Hematopoietic multipotent progenitor cell treated with erythropoietin and hydrocortisone succinate and interleukin-3 and kit ligand, for 6 days (in vitro differentiated cells): ENCODE measurements around the gene FAM163B.
"Not testable (repeated sequence)": the region's sequence is repeated elsewhere in the genome, so short reads cannot be mapped to it uniquely, and the experiment has no call there.

Experiments used
- DNase-seq: peaks from one replicate; pipeline ENCODE4 v3.0.0-alpha.2; 2015

FAM163B gene

GRCh38 chr9:133564451-133565116 is 44.6 kb downstream of the FAM163B start:
- DNase-seq = no peak

- not testable (repeated sequence) for DNase-seq
Measured at GRCh38 chr9:133563814-133564213, 45.4 kb downstream of the FAM163B start.

DNA sequence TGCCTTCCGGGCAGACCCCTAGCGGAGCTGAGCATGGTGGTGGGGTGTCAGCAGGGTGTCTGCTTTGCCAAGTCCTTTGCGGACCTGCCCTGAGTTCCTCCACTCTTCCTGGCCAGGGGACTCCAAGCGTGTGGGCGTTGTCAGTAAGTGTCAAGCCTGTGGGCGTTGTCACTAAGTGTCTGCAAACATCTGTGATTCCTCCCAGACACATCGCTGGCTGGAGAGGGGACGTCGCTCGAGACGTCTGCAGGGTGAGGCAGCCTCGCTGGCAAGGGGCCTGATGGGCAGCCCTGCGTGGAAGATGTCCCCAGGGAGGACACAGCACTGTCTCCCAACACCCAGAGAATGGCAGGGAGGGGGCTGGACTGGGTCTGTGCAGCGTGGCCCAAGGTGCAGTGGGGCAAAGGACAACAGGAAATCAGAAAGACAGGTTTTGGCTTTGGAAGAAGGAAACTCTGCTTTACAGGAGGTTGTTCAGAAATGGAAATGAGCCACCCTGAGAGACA is 45.8 kb downstream of the FAM163B start:
- peak; percentile 55 for DNase-seq

GRCh38 chr9:133562611-133563290 is 46.4 kb downstream of the FAM163B start:
- no peak for DNase-seq

GRCh38 chr9:133561976-133562554 is 47.1 kb downstream of the FAM163B start:
- DNase-seq = no peak

GRCh38 chr9:133560944-133561343 is 48.2 kb downstream of the FAM163B start:
- no peak for DNase-seq

DNA sequence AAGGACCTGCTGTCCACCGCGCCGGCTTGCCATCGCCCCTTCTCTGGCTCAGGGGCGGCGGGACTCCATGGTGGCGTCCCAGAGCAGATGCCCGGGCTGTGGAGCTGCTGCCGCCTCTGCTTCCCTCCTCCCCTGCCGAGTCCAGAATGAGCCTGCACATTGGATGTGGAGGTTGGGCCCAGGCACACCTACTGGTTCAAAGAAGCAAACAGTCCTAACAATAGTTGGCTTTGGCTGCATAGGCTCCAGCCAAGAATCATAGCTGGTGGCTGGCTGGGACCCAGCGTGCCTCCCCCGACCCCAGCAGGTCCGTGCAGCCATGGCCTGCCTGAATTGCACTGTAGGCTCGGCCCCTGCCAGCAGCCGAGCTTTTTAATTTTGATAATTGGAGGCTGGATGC is 48.9 kb downstream of the FAM163B start:
- DNase-seq = no peak

DNA sequence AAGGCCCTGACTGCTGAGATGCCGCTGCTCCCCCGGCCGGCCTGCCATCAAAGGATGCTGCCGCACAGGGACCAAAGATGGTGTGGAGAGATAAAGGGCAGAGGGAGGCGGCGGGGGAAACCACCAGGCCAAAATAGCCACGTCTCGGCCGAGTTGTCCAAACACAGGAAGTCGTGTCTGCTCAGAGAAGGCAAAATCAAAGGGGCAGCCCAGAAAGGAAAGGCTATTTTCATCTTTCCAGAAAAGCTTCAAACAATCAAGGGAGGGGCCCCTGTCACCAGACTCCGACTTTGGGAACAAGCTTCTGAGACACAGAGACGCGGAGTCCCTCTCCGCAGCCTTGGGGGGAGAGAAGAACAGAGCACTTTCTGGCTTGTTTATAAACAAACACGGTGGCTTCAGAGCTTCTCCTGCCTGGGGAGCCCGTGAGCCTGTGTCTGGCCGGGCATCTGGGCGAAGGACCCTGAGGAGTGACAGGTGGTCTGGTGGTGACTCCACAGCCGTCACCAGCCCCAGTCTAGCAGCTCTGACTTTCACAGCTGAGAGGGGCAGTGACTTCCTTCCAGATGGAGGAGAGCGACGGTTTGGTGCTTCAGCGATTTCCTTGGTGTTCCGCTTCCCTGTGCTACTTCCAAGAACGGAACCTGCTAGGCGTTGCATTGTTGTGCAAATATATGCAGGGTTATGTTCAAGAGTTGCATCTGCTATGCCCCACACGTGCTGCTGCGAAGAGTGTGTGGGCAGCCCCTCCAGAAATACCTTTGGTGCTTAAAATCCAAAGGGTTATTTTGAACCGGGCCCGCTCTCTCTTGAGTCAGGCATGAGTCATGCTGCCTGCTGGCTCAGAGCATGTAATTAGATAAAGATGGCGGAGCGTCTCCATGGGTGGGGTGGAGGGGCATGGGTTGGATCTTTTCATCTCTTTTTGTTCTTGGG is 50.7 kb downstream of the FAM163B start:
- peak; percentile 56 for DNase-seq

DNA sequence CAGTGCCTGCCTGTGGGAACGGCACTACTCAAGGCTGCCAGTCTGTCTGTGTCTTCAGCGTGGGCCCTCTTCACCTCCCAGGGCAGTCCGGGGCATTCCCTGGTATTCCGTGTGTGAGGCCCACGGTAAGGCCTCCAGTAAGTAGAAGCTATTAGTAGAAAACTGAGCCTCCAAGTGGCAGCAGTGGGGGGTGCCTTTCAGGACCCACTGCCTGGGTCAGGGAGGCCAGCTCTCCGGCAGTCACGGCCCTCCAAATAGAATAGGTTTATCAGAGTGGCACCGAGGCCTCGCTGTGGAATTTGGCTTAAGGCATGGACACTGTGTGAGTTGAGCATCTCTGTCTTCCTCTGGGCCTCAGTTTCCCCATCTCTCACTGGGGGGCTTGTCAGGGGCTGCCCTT is 51.6 kb downstream of the FAM163B start:
- no peak for DNase-seq

DNA sequence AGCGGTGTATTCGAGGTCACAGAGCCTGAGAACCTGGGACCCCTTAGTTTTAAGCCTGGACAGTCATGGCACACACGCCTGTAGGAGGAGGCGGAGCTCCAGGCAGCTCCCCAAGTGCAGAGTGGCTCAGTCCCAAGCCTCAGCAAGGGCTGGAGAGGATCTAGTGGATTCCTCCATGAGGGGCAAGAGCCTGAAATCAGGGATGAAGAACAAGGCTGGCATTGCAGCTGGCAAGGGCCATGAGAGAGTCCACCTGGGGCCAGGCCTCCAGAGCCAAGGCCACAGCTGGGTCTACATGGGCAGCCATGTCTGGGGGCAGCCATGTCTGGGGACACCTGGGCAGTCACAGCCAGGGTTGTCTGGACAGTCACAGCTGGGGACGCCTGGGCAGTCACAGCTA is 52.8 kb downstream of the FAM163B start:
- no peak for DNase-seq

DNA sequence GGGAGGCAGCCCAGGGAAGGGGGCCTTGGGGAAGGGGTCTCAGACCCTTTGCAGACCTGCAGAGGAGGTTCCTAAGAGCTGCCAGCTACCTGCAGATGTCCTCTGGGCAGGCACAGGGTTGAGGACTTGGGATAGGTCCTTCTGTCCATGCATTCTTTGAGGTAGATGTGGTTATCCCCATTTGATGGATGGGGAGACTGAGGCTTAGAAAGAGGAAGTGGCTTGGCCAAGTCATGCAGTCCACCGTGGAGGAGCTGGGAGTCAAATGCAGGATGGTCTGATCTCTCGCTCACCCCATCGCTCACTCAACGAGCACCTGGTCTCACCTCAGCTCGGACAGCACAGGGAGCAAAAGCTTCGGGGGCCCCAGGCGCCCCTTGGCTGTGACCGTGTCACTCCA is 54.5 kb downstream of the FAM163B start:
- DNase-seq = no peak

- no peak for DNase-seq
Measured at GRCh38 chr9:133553973-133554713, 55.0 kb downstream of the FAM163B start.

DNA sequence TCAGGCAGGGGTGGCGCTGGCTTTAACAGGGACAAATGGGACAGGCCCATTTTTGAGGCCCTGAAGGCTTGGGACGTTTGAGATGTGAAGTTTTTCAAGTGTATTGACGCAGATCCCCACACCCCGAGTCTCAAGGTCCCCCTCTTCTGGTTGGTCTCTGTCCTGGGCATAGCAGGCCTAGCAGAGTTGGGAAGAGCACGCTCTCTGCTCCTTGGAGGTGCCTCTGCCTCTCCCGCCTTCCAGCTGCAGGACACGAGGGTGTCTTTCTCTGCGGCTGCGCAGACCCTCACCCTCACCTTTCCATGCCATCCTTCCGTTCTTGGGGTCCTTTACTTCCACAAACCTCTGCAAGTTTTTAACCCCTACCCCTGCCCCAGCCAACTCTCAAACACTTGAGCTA is 56.1 kb downstream of the FAM163B start:
- no peak for DNase-seq

- DNase-seq = no peak
Measured at GRCh38 chr9:133552236-133552635, 57.0 kb downstream of the FAM163B start.

DNA sequence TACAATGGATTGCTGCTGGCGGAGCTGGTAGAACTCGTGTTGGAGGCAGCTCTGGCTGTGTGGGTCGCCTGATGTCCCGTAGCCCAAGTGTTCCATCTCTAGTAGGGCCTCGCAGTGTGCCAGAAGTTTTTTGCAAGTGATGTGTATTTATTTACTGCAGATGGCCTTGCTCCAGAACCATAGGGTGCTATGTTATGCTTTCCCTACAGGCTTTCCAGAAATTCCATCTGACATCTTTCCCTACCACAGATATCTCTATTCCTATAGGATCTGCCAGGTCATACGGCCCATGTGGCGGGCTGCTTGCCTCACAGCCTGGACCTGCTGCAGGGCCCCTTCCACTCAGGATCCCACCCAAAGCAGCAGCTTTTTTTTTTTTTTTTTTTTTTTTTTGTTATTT is 57.7 kb downstream of the FAM163B start:
- no peak for DNase-seq

DNA sequence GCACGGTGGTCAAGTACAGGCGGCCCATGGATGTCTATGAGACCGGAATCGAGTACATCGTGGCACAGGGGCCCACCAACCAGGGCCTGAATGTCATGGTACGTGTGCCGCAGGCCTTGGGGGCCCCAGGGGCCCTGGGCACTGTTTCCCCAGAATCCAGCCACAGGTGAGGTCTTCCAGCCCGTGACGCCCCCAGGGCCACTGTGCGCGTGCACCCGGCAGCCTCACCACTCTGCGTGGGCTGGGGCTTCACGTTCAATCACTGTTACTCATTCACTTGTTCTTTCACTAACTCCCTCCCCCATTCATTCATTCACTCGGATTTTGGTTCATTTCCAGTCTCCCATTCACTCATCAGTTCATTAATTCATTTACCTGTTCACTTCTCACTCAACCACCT is 62.1 kb downstream of the FAM163B start:
- DNase-seq = no peak

GRCh38 chr9:133546287-133546680 is 62.9 kb downstream of the FAM163B start:
- no peak for DNase-seq

DNA sequence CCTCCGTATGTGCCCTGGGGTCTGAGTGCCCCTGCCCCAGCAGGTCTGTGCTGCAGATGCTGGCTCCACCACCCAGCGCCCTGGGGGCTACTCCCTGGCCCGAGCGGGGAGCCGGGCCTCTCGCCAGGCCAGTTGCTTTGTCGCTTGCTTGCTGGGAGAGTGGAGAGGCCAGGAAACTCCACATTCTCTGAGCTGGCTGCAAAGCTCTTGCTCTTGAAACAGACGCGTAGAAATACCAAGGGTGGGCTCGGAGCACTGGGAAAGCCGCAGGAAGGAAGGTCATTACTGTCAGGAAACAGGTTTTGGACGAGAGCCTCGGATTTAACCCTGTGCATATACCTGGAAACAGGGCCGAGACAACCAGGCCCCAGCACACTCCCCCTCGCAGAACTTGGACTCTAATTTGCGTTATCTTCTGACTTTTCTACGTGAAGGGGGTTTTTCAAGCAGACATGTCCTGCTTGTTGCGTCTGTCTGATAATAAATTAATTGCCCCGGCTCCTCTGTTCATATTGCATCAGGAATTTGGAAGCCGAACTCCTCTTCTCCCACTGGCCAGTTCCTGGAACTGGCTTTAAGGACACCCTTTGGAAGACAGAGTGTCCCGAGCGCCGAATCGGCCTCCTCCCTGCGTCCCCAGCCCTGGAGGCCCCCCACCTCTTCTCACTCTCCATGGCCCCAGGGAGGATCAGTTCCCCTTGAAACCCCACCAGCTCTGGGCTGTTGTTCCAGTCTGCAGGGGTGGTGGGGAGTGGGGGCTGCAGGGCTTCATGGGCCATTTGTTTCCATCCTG is 63.5 kb downstream of the FAM163B start:
- no peak for DNase-seq

GRCh38 chr9:133543772-133544467 is 65.3 kb downstream of the FAM163B start:
- peak; percentile 46 for DNase-seq

- DNase-seq = no peak
Measured at GRCh38 chr9:133542002-133542401, 67.2 kb downstream of the FAM163B start.

GRCh38 chr9:133540698-133541025 is 68.5 kb downstream of the FAM163B start:
- DNase-seq = no peak
